Osteoblast (primary cell): ENCODE data around the gene VGLL4. TPM values are rescaled to one million over a fixed set of nuclear protein-coding genes. Genes with fewer than 3 reads are reported as not detected.

ENCODE experiments used
- DNase-seq: peaks from one replicate; pipeline ENCODE4 v3.0.0; 2011; ENCODE audit warnings: low spot score, mixed read lengths; ENCODE audit not compliant: insufficient read length; ENCODE audit errors: missing footprints
- H2AFZ ChIP-seq: 2 replicates; pipeline ENCODE4 v1.6.0; 2011; ENCODE audit warnings: mild to moderate bottlenecking, low read length
- H3K27ac ChIP-seq: 2 replicates; pipeline ENCODE4 v1.5.1; 2011; ENCODE audit warnings: mild to moderate bottlenecking, low read depth, low read length, moderate library complexity
- H3K27me3 ChIP-seq: 2 replicates; pipeline ENCODE4 v1.6.0; 2012; ENCODE audit warnings: mild to moderate bottlenecking, control low read depth, inconsistent platforms, low read length, moderate library complexity; ENCODE audit not compliant: insufficient read depth
- H3K36me3 ChIP-seq: 2 replicates; pipeline ENCODE4 v1.5.1; 2011; ENCODE audit warnings: mild to moderate bottlenecking, low read length, control low read depth, moderate library complexity; ENCODE audit not compliant: insufficient read depth
- H3K4me1 ChIP-seq: 2 replicates; pipeline ENCODE4 v1.5.1; 2011; ENCODE audit warnings: mild to moderate bottlenecking, low read length, control low read depth, moderate library complexity; ENCODE audit not compliant: insufficient read depth
- H3K4me2 ChIP-seq: 2 replicates; pipeline ENCODE4 v1.6.0; 2011; ENCODE audit warnings: mild to moderate bottlenecking, low read length; ENCODE audit not compliant: insufficient read depth
- H3K4me3 ChIP-seq: fragments of 200-600 bp; sonication (generic); 3 replicates; pipeline ENCODE4 v1.5.1; 2012; ENCODE audit warnings: mild to moderate bottlenecking, low read length, inconsistent platforms; ENCODE audit not compliant: insufficient read depth
- H3K79me2 ChIP-seq: 2 replicates; pipeline ENCODE4 v1.6.0; 2012; ENCODE audit warnings: mild to moderate bottlenecking, low read length, control low read depth, inconsistent platforms; ENCODE audit not compliant: insufficient read depth
- H3K9me3 ChIP-seq: 2 replicates; pipeline ENCODE4 v1.5.1; 2011; ENCODE audit warnings: low read depth, low read length, control low read depth
- H4K20me1 ChIP-seq: 2 replicates; pipeline ENCODE4 v1.6.0; 2012; ENCODE audit warnings: mild to moderate bottlenecking, low read length, control low read depth; ENCODE audit not compliant: insufficient read depth
- CTCF ChIP-seq: IDR thresholded peaks from 2 replicates; pipeline ENCODE4 v1.5.1; 2011; ENCODE audit warnings: mild to moderate bottlenecking, low read depth, low read length, moderate library complexity; ENCODE audit errors: extremely low read depth
- total RNA-seq: library from RNA; depleted of rRNA; stranded (reverse); fragments of >200 nt; gene quantifications from 2 replicates; pipeline ENCODE4 v1.2.3, GENCODE V29; 2012

VGLL4 gene
- total RNA-seq, 1 donor = 68.8 TPM

GRCh38 chr3:11672363-11672762, 28.6 kb upstream of the VGLL4 start:
- Histone ChIP-seq H3K4me2 (peak overlapping the region; percentile 62), H3K27ac (no peak overlapping the region), H2AFZ (no peak overlapping the region), H3K4me3 (no peak overlapping the region), H3K4me1 (peaks cover 20% of the 10 kb centered on the region), H3K27me3 (no peaks in the 10 kb centered on the region), H3K79me2 (peaks cover 3% of the 10 kb centered on the region), H4K20me1 (peaks cover 4% of the 10 kb centered on the region), H3K9me3 (no peaks in the 10 kb centered on the region), H3K36me3 (no peaks in the 10 kb centered on the region)
- no peak for DNase-seq
- no peak for TF ChIP-seq CTCF

- Histone ChIP-seq H3K9me3 (no peaks in the 10 kb centered on the region), H3K4me2 (peak overlapping the region; percentile 62), H3K79me2 (peaks cover 5% of the 10 kb centered on the region), H3K4me1 (peaks cover 20% of the 10 kb centered on the region), H2AFZ (no peak overlapping the region), H3K27me3 (no peaks in the 10 kb centered on the region), H4K20me1 (peaks cover 4% of the 10 kb centered on the region), H3K36me3 (no peaks in the 10 kb centered on the region), H3K4me3 (peak overlapping the region; percentile 12), H3K27ac (peak overlapping the region; percentile 21)
- TF ChIP-seq CTCF = no peak
- DNase-seq = no peak
These were observed 28.0 kb upstream of the VGLL4 start for GRCh38 chr3:11671648-11672100.

- TF ChIP-seq CTCF = no peak
- H3K36me3 ChIP-seq = no peaks in the 10 kb centered on the region
- H3K4me2 ChIP-seq = no peak overlapping the region
- H3K79me2 ChIP-seq = peaks cover 16% of the 10 kb centered on the region
- no peak overlapping the region for H3K27ac ChIP-seq
- peaks cover 20% of the 10 kb centered on the region for H3K4me1 ChIP-seq
- H3K27me3 ChIP-seq = no peaks in the 10 kb centered on the region
- no peak overlapping the region for H2AFZ ChIP-seq
- H4K20me1 ChIP-seq = peaks cover 4% of the 10 kb centered on the region
- H3K9me3 ChIP-seq = no peaks in the 10 kb centered on the region
- no peak overlapping the region for H3K4me3 ChIP-seq
- DNase-seq = peak; percentile 86
These were observed 24.8 kb upstream of the VGLL4 start for GRCh38 chr3:11668243-11669235.

- Histone ChIP-seq H3K27ac (no peak overlapping the region), H3K4me3 (no peak overlapping the region), H3K79me2 (peaks cover 18% of the 10 kb centered on the region), H3K9me3 (no peaks in the 10 kb centered on the region), H3K4me2 (no peak overlapping the region), H3K27me3 (no peaks in the 10 kb centered on the region), H2AFZ (no peak overlapping the region), H4K20me1 (no peaks in the 10 kb centered on the region), H3K36me3 (no peaks in the 10 kb centered on the region), H3K4me1 (peaks cover 6% of the 10 kb centered on the region)
- DNase-seq = no peak
- no peak for TF ChIP-seq CTCF
These were observed 21.6 kb upstream of the VGLL4 start for GRCh38 chr3:11665331-11665730.
